ENCODE data around the gene TBCCD1. TPM values are rescaled to one million over a fixed set of nuclear protein-coding genes. Genes with fewer than 3 reads are reported as not detected.

The TBCCD1 gene
- total and polyA plus RNA-seq, 9 donors, result 6.9 to 12.4 (median 10.6) TPM

DNA sequence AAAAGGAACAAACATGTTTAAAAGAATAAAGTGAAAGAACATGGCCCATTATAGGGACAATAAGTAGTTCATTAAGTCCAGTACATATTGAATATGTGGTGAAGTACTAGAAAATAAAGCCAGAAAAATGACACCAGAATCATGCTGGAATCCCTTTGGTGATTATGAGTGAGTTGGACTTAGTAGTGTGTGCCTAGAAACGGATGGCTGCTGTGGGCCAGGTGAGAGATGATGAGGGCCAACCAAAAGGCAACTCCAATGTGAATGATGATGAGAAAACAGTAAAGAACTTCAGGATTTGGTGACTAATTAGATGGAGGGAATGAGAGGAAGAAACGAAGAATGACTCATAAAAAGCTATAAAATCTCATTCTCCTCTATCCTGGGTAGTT, 26.3 kb downstream of the TBCCD1 start:
- no peak for DNase-seq
- no peaks in the 10 kb centered on the region for H3K36me3 ChIP-seq
- H3K27me3 ChIP-seq, result no peaks in the 10 kb centered on the region
- H3K27ac ChIP-seq, result no peak overlapping the region
- 34 to 41% (median 35%) methylated on average over 2 of the region's 2 CpGs for WGBS, 3 donors
- TF ChIP-seq, protein P1, sequence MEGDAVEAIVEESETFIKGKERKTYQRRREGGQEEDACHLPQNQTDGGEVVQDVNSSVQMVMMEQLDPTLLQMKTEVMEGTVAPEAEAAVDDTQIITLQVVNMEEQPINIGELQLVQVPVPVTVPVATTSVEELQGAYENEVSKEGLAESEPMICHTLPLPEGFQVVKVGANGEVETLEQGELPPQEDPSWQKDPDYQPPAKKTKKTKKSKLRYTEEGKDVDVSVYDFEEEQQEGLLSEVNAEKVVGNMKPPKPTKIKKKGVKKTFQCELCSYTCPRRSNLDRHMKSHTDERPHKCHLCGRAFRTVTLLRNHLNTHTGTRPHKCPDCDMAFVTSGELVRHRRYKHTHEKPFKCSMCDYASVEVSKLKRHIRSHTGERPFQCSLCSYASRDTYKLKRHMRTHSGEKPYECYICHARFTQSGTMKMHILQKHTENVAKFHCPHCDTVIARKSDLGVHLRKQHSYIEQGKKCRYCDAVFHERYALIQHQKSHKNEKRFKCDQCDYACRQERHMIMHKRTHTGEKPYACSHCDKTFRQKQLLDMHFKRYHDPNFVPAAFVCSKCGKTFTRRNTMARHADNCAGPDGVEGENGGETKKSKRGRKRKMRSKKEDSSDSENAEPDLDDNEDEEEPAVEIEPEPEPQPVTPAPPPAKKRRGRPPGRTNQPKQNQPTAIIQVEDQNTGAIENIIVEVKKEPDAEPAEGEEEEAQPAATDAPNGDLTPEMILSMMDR (IDR thresholded peaks at IDR 0.05), result no peak
- TF ChIP-seq POLR2A (IDR thresholded peaks at IDR 0.05) (no peak), EP300 (IDR thresholded peaks at IDR 0.05) (no peak)
- no peak overlapping the region for H3K4me3 ChIP-seq
- no peaks in the 10 kb centered on the region for H3K4me1 ChIP-seq (ENCODE audit: insufficient read depth)
- intact Hi-C loops (cut with DNase I), result loop anchor here in 3 of 4 donors (5.0 to 10.0 kb wide), 2 partner anchors 286 to 559 kb away; no protein-coding TSS in a partner anchor
- no peaks in the 10 kb centered on the region for H3K9me3 ChIP-seq

DNA sequence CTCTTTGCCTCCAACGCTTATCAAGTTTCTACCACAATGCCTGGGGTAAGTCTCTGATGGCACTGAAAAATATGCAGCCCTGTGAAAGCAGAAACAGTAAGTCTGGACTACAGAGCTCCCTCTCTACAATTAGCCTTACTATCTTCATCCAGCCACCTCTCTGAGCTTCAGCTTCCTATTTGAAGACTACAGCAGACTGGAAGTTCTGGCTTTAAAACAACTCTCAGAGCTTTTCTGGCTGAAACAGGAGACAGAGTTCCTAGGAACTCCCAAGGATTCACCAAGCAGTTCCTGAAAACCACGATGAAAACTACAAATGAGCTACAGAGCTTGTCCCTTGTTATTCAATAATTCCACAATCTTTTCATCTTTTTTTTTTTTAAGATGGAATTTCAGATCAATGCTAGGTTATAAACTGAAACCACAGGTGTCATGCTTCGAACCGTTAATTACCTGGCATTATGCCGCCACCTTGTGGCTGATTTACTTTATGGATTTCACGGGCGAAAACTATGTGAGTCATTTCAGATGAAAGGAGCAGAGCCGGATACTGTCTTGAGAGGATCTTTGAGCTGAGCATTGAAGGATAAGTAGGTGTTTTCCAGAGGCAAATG, 26.8 kb downstream of the TBCCD1 start:
- WGBS, 3 donors, result 3 to 7% (median 6%) methylated on average over 8 of the region's 8 CpGs
- no peaks in the 10 kb centered on the region for H3K9me3 ChIP-seq
- TF ChIP-seq, protein P1 (IDR thresholded peaks at IDR 0.05), result peak; percentile 46 to 74 (median 70)
- TF ChIP-seq POLR2A (IDR thresholded peaks at IDR 0.05), result no peak
- no peak overlapping the region for H3K27ac ChIP-seq
- H3K4me3 ChIP-seq, result no peak overlapping the region
- H3K27me3 ChIP-seq, result no peaks in the 10 kb centered on the region
- H3K4me1 ChIP-seq (ENCODE audit: insufficient read depth), result no peaks in the 10 kb centered on the region
- H3K36me3 ChIP-seq, result no peaks in the 10 kb centered on the region
- intact Hi-C loops (cut with DNase I), result loop anchor here in 3 of 4 donors (5.0 to 10.0 kb wide), 2 partner anchors 286 to 558 kb away; no protein-coding TSS in a partner anchor
- DNase-seq, result peak; percentile 61 to 76 (median 67)

DNA sequence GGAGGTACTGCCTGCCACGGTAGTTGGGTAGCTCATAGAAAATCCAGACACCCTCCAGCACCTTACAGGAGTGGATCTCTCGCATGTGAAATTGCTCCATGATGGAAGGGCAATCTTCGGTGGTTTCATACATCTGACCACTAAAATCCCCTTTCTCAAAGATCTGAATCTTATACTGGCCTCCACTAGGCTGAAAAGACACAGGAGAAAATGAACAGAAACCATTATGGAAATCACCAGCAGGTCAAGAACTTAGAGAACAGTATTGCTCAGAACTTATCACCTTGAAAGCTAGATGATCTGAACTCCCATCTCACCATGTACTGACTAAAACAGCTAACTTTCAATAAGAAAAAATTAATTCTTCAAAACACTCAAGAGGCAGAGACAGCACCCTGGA, 28.4 kb downstream of the TBCCD1 start:
- H3K36me3 ChIP-seq, result no peaks in the 10 kb centered on the region
- H3K4me3 ChIP-seq, result no peak overlapping the region
- TF ChIP-seq, protein P1 (IDR thresholded peaks at IDR 0.05), result no peak
- DNase-seq, result no peak
- WGBS, 3 donors, result 89 to 97% (median 96%) methylated on average over 3 of the region's 3 CpGs
- H3K4me1 ChIP-seq (ENCODE audit: insufficient read depth), result no peaks in the 10 kb centered on the region
- H3K27me3 ChIP-seq, result no peaks in the 10 kb centered on the region
- intact Hi-C loops (cut with DNase I), result loop anchor here in 3 of 4 donors (5.0 to 10.0 kb wide), 3 partner anchors 276 to 554 kb away; no protein-coding TSS in a partner anchor
- no peaks in the 10 kb centered on the region for H3K9me3 ChIP-seq
- no peak overlapping the region for H3K27ac ChIP-seq

DNA sequence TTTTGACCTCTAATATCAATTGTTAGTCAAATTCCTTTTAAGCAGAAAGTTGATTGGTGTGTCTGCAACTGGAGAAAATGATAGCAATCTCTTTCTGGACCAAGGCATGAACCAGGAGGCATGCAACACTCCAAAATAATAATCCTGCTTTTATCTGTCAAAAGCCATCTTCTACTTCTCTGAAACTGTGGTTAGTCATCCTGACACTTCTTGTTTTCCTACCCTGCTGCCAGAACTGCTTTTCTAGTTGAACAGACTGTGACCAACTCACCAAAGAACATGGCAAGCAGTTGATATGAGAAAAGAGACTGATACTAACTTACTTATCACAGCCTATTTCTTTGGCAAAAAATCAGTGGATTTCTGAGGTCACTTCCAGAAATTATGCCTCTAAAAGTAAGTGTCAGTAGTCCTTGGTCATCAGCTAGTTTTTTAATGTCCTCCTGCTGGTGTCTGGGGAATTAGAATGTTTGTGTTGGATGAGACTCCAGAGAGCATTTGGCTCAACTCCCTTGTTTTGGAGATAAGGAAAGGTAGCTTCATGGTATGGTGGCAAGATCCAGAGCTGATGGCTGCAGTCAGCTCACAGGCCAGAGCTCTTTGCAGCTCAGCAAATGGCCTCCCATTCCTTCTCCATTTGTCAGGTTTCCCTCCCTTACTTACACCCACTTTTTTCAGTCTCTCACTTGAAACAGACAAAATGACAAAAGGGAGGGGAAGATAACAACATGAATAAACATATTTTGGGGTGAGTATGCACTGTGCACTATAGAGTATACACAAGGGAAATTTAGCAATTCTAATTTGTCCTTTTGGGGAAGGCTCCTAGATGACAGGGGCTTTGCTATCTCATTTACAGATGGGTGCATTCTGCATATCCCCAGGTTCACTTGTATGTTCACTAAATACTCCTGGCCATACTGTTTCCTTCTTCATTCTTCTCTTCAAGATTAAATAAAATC, 30.0 kb downstream of the TBCCD1 start:
- Histone ChIP-seq H3K27me3 (no peaks in the 10 kb centered on the region), H3K27ac (no peak overlapping the region), H3K9me3 (no peaks in the 10 kb centered on the region), H3K36me3 (no peaks in the 10 kb centered on the region), H3K4me1 (ENCODE audit: insufficient read depth) (no peaks in the 10 kb centered on the region), H3K4me3 (no peak overlapping the region)
- no peak for TF ChIP-seq POLR2A (IDR thresholded peaks at IDR 0.05)
- TF ChIP-seq, protein P1 (IDR thresholded peaks at IDR 0.05), result no peak
- no peak for TF ChIP-seq EP300 (IDR thresholded peaks at IDR 0.05)
- intact Hi-C loops (cut with DNase I), result loop anchor here in 3 of 4 donors (5.0 to 10.0 kb wide), 3 partner anchors 275 to 552 kb away; no protein-coding TSS in a partner anchor
- no peak for DNase-seq

Data from ovary (tissue), 9 donors.